Tibial nerve (tissue), 4 donors: ENCODE results near the gene SLC45A2. TPM values are rescaled to one million over a fixed set of nuclear protein-coding genes. Genes with fewer than 3 reads are reported as not detected.

Source experiments
- DNase-seq, 2 donors: peaks; one replicate each; pipeline ENCODE4 v3.0.0-alpha.2; 2019; ENCODE audit warnings: low spot score in 2 of 2
- H3K27ac ChIP-seq, 4 donors: fragments of 200-600 bp; sonication (generic) in 3 of 4; one replicate each; pipeline ENCODE4 v1.5.1; 2017 to 2019; ENCODE audit warnings: mild to moderate bottlenecking in 1 of 4
- H3K27me3 ChIP-seq, 2 donors: fragments of 200-600 bp; sonication (generic) in 1 of 2; one replicate each; pipeline versions ENCODE4 v1.5.1 to v1.6.0; 2017 to 2019
- H3K36me3 ChIP-seq, 3 donors: fragments of 200-600 bp; sonication (generic); one replicate each; pipeline ENCODE4 v1.5.1; 2018 to 2019
- H3K4me1 ChIP-seq, 4 donors: fragments of 200-600 bp; sonication (generic) in 3 of 4; one replicate each; pipeline ENCODE4 v1.5.1; 2017 to 2019
- H3K4me3 ChIP-seq, 4 donors: fragments of 200-600 bp; sonication (generic) in 3 of 4; one replicate each; pipeline ENCODE4 v1.5.1; 2017 to 2019; ENCODE audit warnings: mild to moderate bottlenecking in 1 of 4, moderate library complexity in 1 of 4
- H3K9me3 ChIP-seq, 4 donors: fragments of 200-600 bp; sonication (generic) in 3 of 4; one replicate each; pipeline ENCODE4 v1.5.1; 2017 to 2019
- CTCF ChIP-seq, 5 experiments: fragments of 200-600 bp in 3 of 5; fragments of 450-650 bp in 2 of 5; sonication (generic) in 3 of 5; IDR thresholded peaks; one replicate each; pipeline ENCODE4 v1.5.1; 2016 to 2019; ENCODE audit warnings: antibody characterized with exemption in 5 of 5, mild to moderate bottlenecking in 3 of 5, moderate library complexity in 2 of 5
- EP300 ChIP-seq, 2 donors: sonication (generic); formaldehyde crosslinking; IDR thresholded peaks; one replicate each; pipeline ENCODE4 v1.6.1; 2017; ENCODE audit warnings: antibody characterized with exemption in 2 of 2, mild to moderate bottlenecking in 1 of 2
- POLR2A ChIP-seq, 2 donors: fragments of 450-650 bp; IDR thresholded peaks; one replicate each; pipeline ENCODE4 v1.6.1; 2017; ENCODE audit warnings: antibody characterized with exemption in 2 of 2, mild to moderate bottlenecking in 2 of 2, moderate library complexity in 2 of 2
- WGBS, 2 donors: methylation state at CpG; one replicate each; pipeline ENCODE4 v1.1.5; 2018; 5-methylcytosine and 5-hydroxymethylcytosine counted together
- total RNA-seq, 4 donors: library from RNA; depleted of rRNA; stranded (reverse); fragments of >200 nt; gene quantifications; one replicate each; pipeline ENCODE4 v1.1.0, GENCODE V29; 2016

SLC45A2 gene
- total RNA-seq, 4 donors from 2014 or later: not detected

- no peak for TF ChIP-seq POLR2A (IDR thresholded peaks at IDR 0.05)
- TF ChIP-seq CTCF (IDR thresholded peaks at IDR 0.05): no peak
- TF ChIP-seq EP300 (IDR thresholded peaks at IDR 0.05): no peak
Observed at GRCh38 chr5:33980030-33980429, 4.5 kb downstream of the SLC45A2 start.

GRCh38 chr5:33978306-33978705 is 6.2 kb downstream of the SLC45A2 start:
- no peak for DNase-seq
- WGBS, 2 donors: 82 to 95% methylated on average over 1 of the region's 1 CpG
- no peaks in the 10 kb centered on the region for H3K27me3 ChIP-seq
- peaks cover 0 to 20% (median 0%) of the 10 kb centered on the region in 4 donors for H3K4me1 ChIP-seq
- TF ChIP-seq EP300 (IDR thresholded peaks at IDR 0.05) (no peak), CTCF (IDR thresholded peaks at IDR 0.05) (no peak), POLR2A (IDR thresholded peaks at IDR 0.05) (no peak)
- H3K36me3 ChIP-seq: no peaks in the 10 kb centered on the region
- H3K27ac ChIP-seq: no peak overlapping the region
- no peaks in the 10 kb centered on the region for H3K9me3 ChIP-seq
- H3K4me3 ChIP-seq: no peak overlapping the region

More at GRCh38 chr5:33980030-33980429, 4.5 kb downstream of the SLC45A2 start:
- no peaks in the 10 kb centered on the region for H3K9me3 ChIP-seq
- H3K27ac ChIP-seq: no peak overlapping the region
- no peaks in the 10 kb centered on the region for H3K27me3 ChIP-seq
- 84 to 92% methylated on average over 3 of the region's 3 CpGs for WGBS, 2 donors
- H3K4me3 ChIP-seq: no peak overlapping the region
- H3K4me1 ChIP-seq: peaks cover 0 to 20% (median 0%) of the 10 kb centered on the region in 4 donors
- H3K36me3 ChIP-seq: no peaks in the 10 kb centered on the region
- DNase-seq: no peak

GRCh38 chr5:33976307-33976706 is 8.2 kb downstream of the SLC45A2 start:
- Histone ChIP-seq H3K27me3 (no peaks in the 10 kb centered on the region), H3K4me1 (peaks cover 0 to 15% (median 0%) of the 10 kb centered on the region in 4 donors), H3K4me3 (no peak overlapping the region), H3K36me3 (no peaks in the 10 kb centered on the region), H3K27ac (no peak overlapping the region), H3K9me3 (no peaks in the 10 kb centered on the region)
- 57 to 77% methylated on average over 1 of the region's 1 CpG for WGBS, 2 donors
- TF ChIP-seq CTCF (IDR thresholded peaks at IDR 0.05) (no peak), EP300 (IDR thresholded peaks at IDR 0.05) (no peak), POLR2A (IDR thresholded peaks at IDR 0.05) (no peak)
- DNase-seq: no peak

- Histone ChIP-seq H3K27ac (no peak overlapping the region), H3K9me3 (no peaks in the 10 kb centered on the region), H3K4me3 (no peak overlapping the region), H3K4me1 (peaks cover 0 to 14% (median 0%) of the 10 kb centered on the region in 4 donors), H3K36me3 (no peaks in the 10 kb centered on the region), H3K27me3 (no peaks in the 10 kb centered on the region)
- 34 to 49% methylated on average over 5 of the region's 5 CpGs for WGBS, 2 donors
- no peak for DNase-seq
- TF ChIP-seq POLR2A (IDR thresholded peaks at IDR 0.05) (no peak), EP300 (IDR thresholded peaks at IDR 0.05) (no peak), CTCF (IDR thresholded peaks at IDR 0.05) (no peak)
Observed at GRCh38 chr5:33975852-33976251, 8.6 kb downstream of the SLC45A2 start.

- Histone ChIP-seq H3K4me3 (no peak overlapping the region), H3K36me3 (no peaks in the 10 kb centered on the region), H3K27me3 (no peaks in the 10 kb centered on the region), H3K27ac (no peak overlapping the region), H3K9me3 (no peaks in the 10 kb centered on the region), H3K4me1 (peaks cover 0 to 14% (median 0%) of the 10 kb centered on the region in 4 donors)
- DNase-seq: no peak
- WGBS, 2 donors: 44 to 52% methylated on average over 2 of the region's 2 CpGs
- TF ChIP-seq EP300 (IDR thresholded peaks at IDR 0.05) (no peak), POLR2A (IDR thresholded peaks at IDR 0.05) (no peak), CTCF (IDR thresholded peaks at IDR 0.05) (no peak)
Observed at GRCh38 chr5:33973271-33973670, 11.2 kb downstream of the SLC45A2 start.
